ENCODE results near the gene GLB1L3.

GLB1L3 gene, protein sequence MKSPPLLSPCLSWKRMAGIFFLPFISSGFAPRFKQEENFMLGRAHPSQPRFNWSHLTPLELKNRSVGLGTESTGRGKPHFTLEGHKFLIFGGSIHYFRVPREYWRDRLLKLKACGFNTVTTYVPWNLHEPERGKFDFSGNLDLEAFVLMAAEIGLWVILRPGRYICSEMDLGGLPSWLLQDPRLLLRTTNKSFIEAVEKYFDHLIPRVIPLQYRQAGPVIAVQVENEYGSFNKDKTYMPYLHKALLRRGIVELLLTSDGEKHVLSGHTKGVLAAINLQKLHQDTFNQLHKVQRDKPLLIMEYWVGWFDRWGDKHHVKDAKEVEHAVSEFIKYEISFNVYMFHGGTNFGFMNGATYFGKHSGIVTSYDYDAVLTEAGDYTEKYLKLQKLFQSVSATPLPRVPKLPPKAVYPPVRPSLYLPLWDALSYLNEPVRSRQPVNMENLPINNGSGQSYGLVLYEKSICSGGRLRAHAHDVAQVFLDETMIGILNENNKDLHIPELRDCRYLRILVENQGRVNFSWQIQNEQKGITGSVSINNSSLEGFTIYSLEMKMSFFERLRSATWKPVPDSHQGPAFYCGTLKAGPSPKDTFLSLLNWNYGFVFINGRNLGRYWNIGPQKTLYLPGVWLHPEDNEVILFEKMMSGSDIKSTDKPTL

DNA sequence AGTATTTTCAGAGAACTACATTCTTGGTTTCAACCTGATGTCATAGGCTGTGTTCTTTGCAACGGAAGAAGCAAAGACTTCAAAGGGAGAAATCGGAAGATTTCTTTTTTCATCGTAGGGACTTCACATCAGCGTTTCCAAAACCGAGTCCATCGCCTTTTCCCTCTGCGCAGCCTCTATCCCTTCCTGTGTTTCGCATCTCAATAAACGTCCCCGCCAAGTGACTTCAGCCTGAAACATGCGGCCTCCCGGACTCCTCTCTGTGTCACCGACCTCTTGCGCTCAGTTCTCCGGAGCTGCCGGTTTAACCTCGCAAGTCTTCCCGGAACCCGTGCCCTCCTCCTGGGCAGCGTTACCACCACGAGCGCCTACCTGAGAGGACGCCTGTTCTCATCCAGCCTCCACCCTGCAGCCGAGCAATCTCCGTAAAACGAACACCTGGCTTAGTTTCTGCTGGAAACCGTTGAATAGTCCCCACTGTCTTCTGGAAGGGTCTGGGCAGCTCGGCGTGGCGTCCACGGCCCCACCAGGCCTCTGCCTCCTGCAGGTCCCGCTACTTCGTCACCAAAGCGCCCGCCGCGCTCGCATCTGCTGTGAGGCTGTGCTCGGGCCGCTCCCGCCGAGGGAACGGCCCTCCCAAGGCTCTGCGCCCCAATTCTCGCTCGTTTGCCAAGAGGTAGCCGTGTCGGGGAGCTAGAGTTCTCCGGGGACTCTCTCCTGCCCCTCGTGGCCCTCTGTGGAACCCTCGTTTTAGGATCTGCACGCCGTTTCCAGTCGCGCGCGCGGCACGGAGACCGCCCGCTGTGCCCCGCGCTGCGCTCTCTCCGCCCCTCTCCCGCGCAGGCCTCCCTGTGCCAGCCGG is at the start of gene GLB1L3:
Gene GLB1L3 (plus strand): TSS at position 846 of the 862 bp plus-strand sequence. CDS start 362 bp downstream, outside the sequence.
- DNase-seq: peak; percentile 87

DNA sequence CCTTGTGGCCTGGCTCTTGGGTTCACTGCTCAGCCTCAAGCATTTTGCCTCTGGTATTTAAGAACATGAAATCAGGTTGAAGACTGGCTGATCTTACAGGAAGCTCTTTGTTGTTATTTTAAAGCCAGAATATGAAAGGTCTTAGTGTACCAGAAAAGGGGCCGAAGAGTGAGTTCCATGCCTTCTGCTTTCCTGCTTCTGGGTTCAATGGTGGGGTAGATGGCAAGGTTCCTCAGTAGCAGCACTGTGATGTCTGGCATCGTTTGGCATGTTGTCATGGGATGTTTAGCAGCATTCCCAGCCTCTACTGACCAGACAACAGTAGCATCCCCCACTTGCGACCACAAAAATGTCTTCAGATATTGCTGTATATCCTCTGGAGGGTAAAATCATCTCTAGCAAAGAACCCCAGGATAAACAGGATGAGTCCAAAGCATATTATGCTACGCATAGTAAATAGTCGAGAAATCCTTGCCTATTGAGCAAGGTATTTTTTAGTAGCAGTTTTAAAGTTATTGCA is 49.3 kb upstream of the GLB1L3 start:
- DNase-seq: no peak

DNA sequence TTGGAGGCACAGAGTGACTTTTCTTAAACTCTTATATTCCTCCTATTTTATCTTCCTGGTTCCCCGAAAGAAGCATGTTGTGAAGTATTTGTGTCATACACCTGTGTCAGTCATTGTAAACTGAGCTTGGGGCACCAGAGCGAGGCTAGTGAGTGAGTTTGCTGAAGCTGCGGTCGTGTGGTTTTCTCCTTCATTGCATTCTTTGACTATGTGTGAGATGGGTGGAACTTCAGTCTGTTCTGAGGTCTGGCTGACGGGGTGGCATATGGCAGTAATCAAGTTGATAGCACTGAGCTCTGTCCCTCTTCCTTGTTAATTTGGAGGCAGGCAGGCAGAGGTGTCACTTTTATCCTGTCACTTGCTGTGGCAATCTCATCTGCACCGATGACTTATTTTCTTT is 47.6 kb upstream of the GLB1L3 start:
- no peak for DNase-seq

DNA sequence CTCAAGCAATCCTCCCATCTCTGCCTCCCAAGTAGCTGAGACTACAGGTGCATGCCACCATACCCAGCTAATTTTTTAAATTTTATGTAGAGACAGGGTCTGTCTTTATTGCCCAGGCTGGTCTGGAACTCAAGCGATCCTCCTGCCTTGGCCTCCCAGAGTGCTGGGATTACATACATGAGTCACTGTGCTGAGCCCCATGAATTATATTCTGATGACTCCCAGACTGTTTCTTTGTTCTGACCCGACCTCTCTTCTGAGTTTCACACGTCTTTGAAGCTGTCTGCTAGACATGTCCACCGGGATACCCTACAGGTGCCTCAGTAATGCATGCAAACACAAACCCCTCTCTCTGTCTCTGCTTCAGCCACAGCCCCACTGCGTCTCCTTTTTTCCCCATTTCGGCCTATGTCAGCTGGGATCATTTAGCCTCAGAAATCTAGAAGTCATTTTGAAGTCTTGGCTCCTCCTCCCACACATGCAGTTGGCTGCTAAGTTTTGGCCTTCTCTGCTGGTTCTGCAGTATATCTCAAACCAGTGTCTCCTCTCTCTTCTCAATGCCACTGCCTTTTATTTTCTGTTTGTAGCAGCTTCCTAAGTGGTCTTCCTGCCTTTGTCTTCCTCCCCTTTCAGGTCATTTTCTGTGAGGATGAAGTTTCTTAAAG is 46.9 kb upstream of the GLB1L3 start:
- no peak for DNase-seq

DNA sequence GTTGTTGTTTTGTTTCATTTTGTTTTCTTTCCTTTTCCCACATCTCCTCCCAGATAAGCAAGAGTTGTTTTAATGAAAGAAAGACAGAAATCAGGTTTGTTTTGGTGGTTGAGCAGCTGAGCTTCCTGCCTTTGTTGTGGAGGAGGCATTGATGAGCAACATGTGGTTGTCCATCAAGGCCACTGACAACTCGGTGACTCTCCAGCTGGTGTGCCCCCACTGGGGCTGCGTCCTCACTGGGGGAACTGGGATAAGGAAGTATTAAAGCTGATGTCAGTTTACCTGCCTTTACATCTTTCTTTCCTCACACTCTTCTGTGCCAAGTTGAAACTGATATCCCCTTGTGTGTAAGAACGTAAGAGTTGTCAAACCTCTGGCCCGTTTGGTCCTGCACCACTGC is 45.8 kb upstream of the GLB1L3 start:
- no peak for DNase-seq

DNA sequence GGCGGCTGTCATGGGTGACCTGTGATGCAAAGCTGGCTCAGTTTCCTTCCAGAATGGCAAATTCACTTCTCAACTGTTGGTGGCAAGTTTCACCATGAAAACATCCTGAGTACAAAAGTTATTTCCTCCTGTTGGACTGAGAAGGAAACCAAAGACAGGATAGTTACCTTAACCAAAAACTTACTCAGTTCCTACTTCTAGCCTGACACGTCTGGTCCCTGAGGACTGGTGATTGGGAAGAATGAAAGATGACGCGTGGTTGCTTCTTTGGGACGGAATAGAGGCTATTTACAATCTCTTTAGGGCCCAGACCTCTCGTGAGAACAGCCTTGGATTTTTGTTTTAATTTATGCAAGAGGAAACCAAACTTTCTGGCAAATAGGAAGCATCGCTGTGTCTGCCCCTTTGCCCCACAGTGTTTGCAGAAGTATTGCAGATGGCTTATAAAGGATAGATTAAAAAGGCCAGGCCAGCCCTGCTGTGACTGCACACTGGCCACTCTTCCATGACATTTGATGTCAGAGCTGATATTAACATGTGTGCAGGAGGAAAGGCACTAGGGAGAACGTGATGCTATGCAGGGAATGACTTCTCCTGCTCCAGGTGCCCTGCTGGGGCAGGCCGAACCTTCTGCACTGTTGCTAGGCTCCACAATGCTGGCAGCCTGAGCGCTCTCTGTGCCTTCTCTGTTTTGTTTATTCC is 44.1 kb upstream of the GLB1L3 start:
- no peak for DNase-seq

DNA sequence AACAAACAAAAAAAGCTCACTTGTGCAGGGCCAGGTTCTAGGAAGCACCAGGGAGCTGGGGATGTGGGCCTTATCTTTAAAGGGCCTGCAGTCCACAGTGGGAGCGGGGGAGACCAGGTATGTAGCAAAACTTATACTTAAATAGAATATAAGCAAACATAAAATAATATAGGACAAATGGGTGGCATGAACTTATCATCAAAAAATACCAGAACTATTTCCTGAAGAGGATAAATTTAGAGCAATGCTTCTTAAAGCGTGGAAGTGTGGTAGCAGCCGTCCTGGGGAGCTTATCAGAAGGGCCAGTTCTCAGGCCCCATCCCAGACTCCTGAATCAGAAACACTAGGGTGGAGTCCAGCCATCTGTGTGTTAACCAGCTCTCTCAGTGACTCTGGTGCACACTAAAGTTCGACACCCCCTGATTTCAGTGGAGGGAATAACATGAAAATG is 42.4 kb upstream of the GLB1L3 start:
- no peak for DNase-seq

DNA sequence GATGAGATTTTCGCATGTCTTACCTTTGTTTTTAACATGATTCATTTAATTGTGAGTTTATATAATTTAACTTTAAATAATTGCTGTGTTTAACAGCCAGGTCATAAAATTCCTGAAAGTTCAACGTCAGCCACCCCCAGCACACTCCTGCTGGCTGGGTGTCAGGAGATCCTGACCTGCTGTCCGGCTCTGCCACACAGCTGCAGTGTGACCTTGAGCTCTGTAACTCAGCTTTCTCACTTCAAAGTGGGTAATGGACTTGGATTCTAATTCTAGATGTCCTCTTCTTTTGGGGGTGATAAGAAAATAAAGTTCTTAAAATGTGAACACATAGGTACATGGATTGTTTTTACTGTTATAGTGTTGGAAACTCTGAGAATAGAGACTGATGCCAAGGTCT is 40.8 kb upstream of the GLB1L3 start:
- DNase-seq: peak; percentile 17

DNA sequence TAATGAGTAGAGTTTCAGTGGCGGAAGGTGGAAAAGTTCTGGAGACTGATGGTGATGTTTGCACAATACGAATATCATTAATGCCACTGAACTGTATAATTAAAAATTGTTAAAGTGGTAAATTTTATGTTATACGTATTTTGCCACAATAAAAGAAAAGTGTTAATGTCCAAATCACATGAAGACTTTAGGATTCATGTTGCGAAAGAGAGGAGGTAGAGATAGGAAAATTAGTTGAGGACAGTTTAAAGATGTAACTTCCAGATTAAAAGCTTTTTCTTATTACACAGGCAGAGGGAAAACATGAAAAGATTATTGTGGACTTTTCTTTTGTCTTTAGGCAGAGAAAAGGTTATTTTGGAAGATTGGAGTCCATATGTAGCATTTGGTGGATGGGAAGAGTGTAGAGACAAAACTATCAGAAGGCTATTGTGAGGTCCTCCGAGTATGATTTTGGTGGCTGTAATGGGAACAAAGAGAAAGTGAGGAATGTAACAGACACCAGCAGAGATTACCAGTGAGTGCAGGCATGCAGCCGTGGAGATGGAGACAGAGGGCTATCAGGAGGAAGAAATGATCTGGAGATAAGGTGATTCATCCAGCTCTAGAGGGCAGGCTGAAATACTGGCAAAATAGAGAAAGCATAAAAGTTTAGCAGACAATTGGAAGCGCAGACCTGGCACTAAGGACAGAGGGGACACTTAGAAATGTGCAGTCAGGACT is 39.2 kb upstream of the GLB1L3 start:
- DNase-seq: no peak

DNA sequence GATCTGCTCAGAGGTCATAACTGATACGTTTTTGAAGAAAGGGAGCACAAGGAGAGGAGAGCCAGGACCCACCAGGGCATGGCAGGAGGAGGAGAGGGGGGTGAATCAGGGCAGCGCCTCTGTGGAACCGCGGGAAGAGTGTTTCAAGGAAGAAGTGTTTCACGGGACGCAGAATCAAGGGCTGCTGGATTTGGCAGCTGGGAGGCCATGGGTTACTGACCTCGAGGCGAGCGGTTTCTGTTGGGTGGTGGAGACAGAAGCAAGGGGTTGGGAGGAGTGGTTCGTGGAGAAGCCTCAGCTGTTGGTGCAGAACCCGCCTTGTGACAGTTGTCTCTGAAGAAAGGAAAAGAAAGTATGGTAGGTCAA is 38.6 kb upstream of the GLB1L3 start:
- no peak for DNase-seq

DNA sequence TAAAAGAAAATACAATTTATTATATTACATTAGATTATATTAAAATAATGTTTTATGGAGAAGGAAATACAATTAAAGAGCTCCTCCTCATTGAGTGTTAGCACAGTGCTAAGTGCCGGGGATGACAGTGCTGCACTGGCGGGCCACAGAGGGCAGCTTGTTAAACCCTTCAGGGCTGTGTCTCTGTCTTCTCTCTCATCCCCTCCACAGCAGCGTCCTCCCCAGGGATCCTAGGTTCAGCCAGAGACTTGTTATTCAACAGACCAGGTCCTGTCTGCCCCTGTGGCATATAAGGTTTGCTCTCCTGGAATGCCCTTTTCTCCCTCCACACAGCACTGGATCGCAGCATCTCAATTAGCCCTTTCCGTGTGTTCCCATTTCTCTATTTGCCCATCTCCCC is 37.2 kb upstream of the GLB1L3 start:
- DNase-seq: no peak

DNA sequence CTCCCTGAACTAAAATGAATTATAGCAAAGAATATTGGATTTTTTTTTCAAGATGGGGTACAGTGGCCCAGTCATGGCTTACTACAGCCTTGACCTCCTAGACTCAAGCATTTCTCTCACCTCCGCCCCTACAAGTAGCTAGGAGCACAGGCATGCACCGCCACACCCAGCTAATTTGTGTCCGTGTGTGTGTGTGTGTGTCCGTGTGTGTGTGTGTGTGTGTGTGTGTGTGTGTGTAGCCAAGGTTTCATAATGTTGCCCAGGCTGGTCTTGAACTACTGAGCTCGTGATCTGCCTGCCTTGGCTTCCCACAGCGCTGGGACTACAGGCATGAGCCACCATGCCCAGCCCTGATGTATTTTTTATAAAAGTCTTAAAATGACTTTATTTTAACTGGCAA is 35.6 kb upstream of the GLB1L3 start:
- DNase-seq: no peak

DNA sequence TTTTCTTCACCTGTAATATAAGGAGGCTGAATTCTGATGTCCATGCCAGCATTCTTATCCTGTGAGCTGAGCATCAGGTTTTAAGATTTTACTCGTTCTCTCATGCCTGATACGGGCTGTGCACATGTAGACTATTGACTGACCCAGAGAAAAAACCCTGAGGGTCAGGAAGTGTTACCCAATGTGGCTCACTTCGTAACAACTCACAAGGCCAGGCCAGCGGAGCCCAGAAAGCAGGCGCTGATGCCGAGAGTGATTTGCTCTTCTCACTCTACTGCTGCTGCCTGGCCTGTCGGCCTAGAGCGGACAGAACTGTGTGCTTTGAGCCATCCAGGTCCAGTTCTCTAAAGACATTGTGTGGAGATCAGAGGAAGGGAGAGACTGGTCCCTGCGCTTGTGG is 33.8 kb upstream of the GLB1L3 start:
- no peak for DNase-seq

DNA sequence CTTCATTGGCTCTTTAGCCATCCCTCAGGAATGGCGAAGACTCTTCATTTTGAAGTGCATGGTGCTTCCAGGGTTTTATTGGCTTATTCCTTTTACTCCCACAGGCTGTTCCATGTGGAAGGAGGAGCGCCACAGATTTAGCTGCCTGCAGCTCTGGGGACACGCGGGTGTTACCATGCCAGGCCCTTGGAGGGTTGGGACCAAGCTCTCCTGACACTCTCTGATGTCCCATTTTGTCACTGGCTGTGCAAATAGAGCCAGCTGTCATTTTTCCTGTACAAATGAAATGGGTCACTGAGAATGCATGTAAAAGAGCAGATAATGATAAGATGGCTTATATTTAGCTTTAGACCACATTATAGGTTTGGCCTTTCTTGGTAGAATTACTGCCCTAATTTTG is 32.3 kb upstream of the GLB1L3 start:
- DNase-seq: no peak

DNA sequence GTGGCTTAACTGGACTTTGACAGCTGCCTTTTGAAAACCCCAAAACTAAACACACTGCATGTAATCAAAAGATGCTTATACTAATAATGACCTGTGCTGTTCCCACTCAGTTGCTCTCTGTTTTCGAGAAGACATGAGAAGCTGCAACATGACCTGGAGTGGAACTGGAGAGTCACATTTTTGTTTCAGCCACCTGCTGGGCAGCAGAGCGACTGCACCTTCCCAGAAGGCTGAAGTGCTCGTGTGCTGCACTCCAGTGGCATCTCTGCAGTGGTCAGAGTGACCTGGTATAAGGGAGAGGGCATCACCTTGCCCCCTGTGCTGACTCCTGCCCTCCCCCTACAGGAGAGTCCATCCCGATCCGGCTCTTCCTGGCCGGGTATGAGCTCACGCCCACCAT is 31.6 kb upstream of the GLB1L3 start:
- DNase-seq: no peak

DNA sequence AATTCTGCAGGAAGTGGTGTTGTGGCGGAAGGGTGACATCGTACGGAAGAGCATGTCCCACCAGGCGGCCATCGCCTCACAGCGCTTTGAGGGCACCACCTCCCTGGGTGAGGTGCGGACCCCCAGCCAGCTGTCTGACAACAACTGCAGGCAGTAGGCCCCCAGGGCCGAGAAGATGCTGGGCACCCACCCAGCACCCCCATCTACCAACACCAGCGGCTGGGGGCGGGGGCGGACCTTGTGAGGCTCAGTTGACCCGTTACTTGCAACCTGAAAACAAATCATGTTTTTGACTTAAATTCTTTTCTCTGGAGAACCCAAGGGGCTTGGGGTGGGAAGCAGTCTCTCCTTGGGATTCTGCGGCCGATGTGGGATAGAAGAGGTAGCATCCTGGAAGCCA is 30.7 kb upstream of the GLB1L3 start:
- no peak for DNase-seq

DNA sequence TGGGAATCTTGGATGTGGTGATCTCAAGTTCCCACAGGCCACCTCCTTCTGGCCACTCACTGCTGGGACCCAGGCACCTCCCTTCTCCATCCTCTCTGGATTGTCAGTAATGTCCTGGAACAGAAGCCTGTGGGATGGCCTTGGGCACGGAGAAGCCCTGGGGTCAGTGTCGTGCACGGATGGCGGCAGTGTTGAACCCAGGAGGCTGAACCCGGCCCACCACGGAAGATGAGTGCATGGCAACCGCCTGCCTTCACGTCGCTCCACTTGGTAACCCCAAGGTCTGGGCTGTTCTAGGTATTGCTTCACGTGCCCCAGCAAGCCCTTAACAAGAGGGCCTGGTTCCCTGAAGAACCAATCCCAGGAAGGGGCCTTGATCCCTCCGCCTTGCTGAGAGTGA is 30.1 kb upstream of the GLB1L3 start:
- no peak for DNase-seq

DNA sequence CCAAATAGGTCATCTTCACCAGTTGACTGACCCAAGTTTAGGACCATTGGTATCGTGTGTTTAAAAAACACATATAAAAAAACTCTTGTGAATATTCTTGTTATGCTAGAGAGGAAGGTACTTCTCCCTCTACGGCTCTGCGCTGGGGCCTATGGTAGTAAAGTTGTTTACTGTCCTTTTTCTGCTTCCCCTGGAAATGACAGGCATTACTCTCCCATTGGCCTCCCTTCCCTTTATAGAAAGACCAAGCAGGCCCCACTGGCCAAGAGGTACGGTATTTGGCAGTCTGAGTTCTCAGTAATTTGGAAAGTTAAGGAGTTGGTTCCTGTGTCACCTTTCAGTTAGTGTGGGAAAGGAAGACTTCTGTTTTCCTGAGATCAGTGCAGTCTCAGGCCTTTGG is 29.5 kb upstream of the GLB1L3 start:
- no peak for DNase-seq

DNA sequence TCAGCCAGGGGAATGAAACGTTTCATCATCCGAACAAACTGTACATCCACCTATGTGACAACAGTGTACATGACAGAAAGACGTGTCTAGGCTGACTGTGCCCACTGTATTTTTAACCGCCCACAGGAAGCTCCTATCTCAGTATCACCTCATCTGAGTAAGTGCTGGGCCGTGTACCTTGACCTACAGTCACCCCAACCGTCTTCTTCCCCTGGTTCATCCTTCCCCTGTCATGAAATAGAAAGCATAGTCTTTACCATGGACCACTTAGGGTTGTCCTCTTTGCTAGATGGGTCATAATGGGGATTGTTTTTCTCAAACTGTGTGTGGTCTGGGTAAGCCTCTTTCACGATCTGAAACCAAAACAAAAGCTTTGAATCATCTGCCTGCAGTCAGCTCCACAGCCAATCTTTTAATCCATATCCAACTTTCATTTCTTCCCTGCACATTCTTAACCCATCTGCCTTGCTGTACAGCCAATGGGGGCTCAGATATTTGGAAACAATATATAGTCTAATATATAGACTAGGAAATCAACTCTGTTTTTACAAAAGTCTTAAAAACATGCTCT is 27.2 kb upstream of the GLB1L3 start:
- no peak for DNase-seq

DNA sequence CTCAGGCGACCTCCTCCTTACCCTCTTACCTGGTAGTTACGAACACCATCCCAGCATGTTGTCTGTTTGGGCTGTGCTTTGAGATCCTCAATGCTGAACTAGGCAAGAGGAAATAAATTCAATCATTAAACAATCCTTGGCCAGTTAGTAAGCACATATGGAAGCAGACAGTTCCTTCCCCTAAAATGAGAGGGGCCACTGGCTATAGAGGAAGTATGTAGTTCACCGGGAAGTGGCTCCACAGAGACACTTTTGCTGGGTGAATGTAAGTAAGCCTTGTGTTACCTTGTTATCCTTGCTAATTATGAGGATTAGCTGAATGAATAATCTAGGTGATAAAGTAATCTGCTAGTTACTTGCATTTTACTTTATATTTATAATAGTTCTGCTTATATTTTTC is 25.9 kb upstream of the GLB1L3 start:
- DNase-seq: no peak

DNA sequence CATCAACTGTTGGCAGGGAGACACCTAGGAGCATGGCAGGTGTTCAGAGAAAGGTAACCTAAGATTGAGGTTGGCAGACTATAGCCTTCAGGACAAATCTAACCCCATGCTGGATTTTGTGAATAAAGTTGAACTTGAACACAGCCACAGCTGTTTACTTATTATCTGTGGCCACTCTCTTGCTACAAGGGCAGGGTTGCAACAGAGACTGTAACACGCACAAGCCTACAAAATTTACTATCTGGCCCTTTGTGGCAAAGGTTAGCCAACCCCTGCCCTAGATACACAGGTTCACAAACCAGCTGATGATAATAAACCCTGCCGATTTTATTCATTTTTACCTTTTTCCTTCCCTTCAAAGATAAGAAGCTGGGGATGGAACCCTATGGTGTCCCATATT is 25.5 kb upstream of the GLB1L3 start:
- DNase-seq: no peak
